Activated naive CD4-positive, alpha-beta T cell treated with anti-CD3 and anti-CD28 coated beads, Interleukin-2, amount 50 U/mL, for 72 hours (primary cell): Measurements from ENCODE around the gene FCHSD2. TPM values are rescaled to one million over a fixed set of nuclear protein-coding genes. Genes with fewer than 3 reads are reported as not detected.
A peak's percentile ranks its signal among the peaks of the same experiment; 100 is the strongest.
"Not testable (repeated sequence)": the region's sequence is repeated elsewhere in the genome, so short reads cannot be mapped to it uniquely, and the experiment has no call there.

Source experiments
- ATAC-seq, 2 donors: fragments of 150-1000 bp; cut with Tn5 transposase; 2 replicates each; pipeline ENCODE4 v1.10.0; 2021; ENCODE audit warnings: mild to moderate bottlenecking in 2 of 2, moderate library complexity in 2 of 2
- DNase-seq, 2 donors: peaks; one replicate each; pipeline ENCODE4 v3.0.0; 2021 to 2022; ENCODE audit warnings: low spot score in 2 of 2
- H3K27ac Mint-ChIP-seq, 2 donors: one replicate each; pipeline ENCODE4 v1.8.0; 2022; ENCODE audit warnings: mild to moderate bottlenecking in 2 of 2, mixed read lengths in 2 of 2
- H3K36me3 Mint-ChIP-seq, 2 donors: one replicate each; pipeline ENCODE4 v1.8.0; 2022; ENCODE audit warnings: mixed read lengths in 2 of 2
- H3K9me3 Mint-ChIP-seq, 2 donors: one replicate each; pipeline ENCODE4 v1.8.0; 2022; ENCODE audit warnings: mixed read lengths in 2 of 2
- total RNA-seq, 2 donors: library from RNA; stranded (reverse); gene quantifications; one replicate each; pipeline ENCODE4 v1.2.3, GENCODE V29; 2022

The FCHSD2 gene
- total RNA-seq, 2 donors from 2014 or later, result 10.3 to 32.4 TPM

- H3K27ac Mint-ChIP-seq, result no peak overlapping the region
- H3K36me3 Mint-ChIP-seq, result peaks cover under 1 to 6% of the 10 kb centered on the region in 2 donors
- H3K9me3 Mint-ChIP-seq, result peaks cover 0 to under 1% of the 10 kb centered on the region in 2 donors
- ATAC-seq (no peak), DNase-seq (no peak)
Observed at GRCh38 chr11:72886619-72887018, 255.5 kb downstream of the FCHSD2 start.

DNA sequence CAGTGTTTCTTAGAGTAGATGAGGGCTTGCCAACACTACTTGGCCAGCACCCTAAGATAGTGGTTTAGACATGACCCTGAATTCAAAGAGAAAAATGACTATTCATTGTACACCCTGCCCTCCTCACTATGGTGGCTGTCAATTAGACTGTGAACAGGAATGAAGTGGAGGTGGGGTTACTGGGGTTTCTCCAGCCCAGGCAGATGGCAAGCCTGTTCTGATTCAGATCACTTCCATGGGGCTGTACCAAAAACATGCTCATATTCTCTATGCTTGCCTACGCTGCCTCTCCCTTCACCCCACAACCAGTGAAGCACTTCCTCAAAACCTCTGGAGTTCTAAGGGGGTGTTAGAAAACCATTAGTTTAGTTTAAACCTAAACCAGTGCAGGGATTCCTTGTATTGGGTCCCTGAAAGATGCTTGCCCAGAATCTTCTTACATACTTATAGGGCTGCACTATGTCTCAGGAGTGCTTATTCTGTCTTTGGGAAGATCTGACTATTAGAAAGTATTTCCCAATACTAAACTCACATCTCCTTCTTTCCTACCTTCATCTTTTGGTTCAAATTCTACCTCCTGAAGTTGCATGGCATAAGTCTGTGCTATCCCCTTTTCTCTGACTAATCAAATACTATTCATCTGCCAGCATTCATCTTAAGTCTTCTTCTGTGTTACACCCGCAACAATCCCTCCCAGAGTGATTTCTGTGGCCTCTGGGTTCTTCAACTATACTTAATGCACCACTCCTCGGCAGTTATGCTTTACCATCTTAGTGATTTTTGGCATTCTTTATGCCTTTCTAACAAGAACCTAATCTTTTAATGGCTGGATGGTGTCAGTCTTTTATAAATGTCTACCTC is 256.1 kb downstream of the FCHSD2 start:
- Mint-ChIP-seq H3K36me3 (peaks cover 7 to 12% of the 10 kb centered on the region in 2 donors), H3K27ac (no peak overlapping the region), H3K9me3 (peaks cover 0 to 4% of the 10 kb centered on the region in 2 donors)
- DNase-seq (no peak), ATAC-seq (no peak)

DNA sequence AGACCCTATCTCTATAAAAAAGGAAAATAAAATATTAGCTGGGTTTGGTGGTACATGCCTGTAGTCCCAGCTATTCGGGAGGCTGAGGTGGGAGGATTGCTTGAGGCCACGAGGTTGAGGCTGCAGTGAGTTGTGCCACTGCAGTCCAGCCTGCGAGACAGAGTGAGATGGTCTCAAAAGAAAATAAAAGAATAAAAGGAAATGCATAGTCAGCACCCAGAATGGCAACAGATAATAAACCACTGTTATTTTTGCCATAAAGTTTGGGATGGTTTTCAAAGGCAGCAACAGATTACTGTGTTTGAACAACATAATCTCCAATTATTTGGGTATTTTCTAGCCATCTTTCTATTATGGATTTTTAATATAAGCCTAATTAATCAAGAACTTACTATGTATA is 266.0 kb downstream of the FCHSD2 start:
- no peak for ATAC-seq
- peaks cover under 1 to 16% of the 10 kb centered on the region in 2 donors for H3K36me3 Mint-ChIP-seq
- no peaks in the 10 kb centered on the region for H3K9me3 Mint-ChIP-seq
- no peak for DNase-seq
- H3K27ac Mint-ChIP-seq, result no peak overlapping the region

- Mint-ChIP-seq H3K27ac (no peak overlapping the region), H3K9me3 (no peaks in the 10 kb centered on the region), H3K36me3 (peaks cover 0 to 12% of the 10 kb centered on the region in 2 donors)
- no peak for ATAC-seq
- DNase-seq, result no peak
Observed at GRCh38 chr11:72875736-72876135, 266.4 kb downstream of the FCHSD2 start.

DNA sequence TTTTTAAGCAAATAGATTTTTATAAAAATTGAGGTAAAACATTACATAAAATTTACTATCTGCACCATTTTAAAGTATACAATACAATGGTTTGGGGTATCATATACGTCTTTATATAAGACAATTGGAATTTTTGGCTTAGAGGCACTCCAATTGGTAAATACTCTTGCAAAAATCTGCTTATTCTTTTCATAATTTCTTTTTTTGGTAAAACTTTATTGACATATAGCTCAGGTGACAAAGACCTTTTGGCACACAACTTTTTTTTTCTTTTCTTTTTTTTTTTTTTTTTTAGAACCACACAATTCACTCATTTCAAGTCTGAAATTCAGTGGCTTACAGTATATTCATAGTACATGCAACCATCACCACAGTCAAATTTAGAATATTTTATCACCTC is 270.1 kb downstream of the FCHSD2 start:
- DNase-seq (no peak), ATAC-seq (no peak)

DNA sequence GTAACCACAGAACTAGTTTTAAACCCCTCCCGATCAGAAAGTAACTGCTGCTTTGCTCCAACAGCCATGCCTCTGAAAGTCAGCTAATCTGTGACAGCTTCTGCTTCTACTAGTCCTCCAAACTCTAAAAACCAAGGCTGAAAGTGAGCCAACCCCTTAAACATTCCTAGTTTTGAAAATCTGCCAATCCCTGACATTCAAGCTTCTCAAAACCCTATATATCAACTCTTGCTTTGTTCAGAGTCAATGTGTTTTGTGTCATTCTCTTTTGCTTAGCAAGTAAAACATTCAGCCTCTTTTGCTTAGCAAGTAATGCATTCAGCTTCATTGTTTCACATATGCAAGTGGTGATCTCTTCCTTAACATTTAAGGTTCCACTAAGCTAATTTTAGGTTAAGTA is 271.0 kb downstream of the FCHSD2 start:
- Mint-ChIP-seq H3K27ac (no peak overlapping the region), H3K9me3 (peaks cover 0 to 4% of the 10 kb centered on the region in 2 donors), H3K36me3 (peaks cover 0 to 8% of the 10 kb centered on the region in 2 donors)
- ATAC-seq (no peak), DNase-seq (no peak)

More for the DNA sequence above, 270.1 kb downstream of the FCHSD2 start:
- Mint-ChIP-seq H3K36me3 (peaks cover 0 to 8% of the 10 kb centered on the region in 2 donors), H3K27ac (no peak overlapping the region), H3K9me3 (peaks cover 0 to 4% of the 10 kb centered on the region in 2 donors)

DNA sequence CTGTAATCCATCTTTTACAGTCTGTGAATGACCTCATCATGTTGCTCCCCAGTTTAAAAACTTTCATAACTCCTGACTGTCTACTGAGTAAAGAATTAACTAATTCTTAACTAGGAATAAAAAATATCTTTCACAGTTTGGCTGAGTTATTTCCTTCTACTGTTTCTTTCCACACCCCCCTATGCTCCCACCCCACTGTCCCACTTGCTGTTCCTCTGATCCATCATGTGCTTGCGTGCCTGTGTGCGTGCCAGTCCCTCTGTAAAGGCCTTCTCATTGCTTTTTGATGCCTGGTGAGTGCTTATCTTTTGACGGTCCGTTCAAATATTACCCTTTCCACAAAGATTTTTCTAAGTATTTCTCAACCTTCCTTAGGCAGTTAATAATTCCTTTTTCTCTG is 272.3 kb downstream of the FCHSD2 start:
- ATAC-seq (no peak), DNase-seq (no peak)
- Mint-ChIP-seq H3K9me3 (peaks cover 0 to 4% of the 10 kb centered on the region in 2 donors), H3K36me3 (peaks cover 0 to 8% of the 10 kb centered on the region in 2 donors), H3K27ac (no peak overlapping the region)

DNA sequence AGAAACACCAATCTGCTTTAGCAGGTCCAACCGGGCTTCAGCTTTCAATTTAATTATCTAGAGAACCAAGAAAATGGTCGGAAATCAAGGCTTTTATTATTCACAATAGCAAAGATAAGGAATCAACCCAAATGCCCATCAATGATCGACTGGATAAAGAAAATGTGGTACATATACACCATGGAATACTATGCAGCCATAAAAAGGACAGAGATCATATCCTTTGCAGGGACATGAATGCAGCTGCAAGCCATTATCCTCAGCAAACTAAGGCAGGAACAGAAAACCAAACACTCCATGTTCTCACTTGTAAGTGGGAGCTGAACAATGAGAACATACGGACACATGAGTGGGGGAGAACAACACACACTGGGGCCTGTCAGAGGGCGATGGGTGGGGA is 274.1 kb downstream of the FCHSD2 start:
- DNase-seq, result no peak
- Mint-ChIP-seq H3K36me3 (peaks cover 0 to 8% of the 10 kb centered on the region in 2 donors), H3K27ac (peak overlapping the region in 1 of 2 donors; percentile 59), H3K9me3 (peaks cover 0 to 4% of the 10 kb centered on the region in 2 donors)
- ATAC-seq, result no peak

DNA sequence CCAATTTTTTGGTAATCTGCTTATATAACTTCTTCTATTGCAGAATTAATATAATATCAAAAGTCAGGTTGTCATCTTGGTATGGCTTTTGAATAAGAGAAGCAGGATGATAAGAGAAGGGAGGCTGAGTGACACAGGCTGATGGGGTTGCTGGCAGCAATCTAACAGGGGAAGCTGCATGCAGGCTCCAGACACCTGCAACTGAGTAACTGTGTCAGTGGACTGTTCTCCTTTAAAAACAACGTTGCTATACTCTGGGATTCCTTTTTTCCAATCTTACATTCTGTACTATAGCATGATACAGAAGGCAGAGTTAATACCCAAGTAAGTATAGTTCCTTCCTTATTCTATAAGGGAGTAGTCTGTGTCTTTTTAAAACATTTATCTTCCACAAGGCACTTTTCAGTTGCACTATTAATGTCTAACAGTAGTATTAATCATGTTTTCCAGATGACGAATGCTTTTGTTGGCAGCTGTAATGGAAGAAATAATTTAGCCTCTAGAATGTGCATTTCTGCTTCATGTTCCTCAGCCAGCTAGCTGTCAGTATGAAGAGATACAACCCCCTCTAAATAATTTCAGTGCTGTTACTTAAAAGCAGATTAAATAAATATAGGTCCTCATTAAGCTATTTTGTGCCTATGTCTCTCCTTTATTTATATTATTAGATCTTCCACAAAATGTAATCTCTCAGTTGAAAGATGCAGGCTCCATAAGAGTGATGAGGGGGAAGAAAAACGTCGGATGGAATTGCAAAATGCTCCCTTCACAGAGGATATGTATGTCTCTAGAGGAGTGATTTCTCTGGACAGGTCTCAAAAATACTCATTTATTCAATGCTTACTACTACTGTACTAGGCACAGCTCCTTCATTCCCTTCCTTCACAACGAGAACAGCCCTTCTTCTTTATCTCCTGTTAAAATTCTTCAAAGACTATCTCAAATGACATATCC is 277.1 kb downstream of the FCHSD2 start:
- peaks cover 0 to 4% of the 10 kb centered on the region in 2 donors for H3K9me3 Mint-ChIP-seq
- no peak overlapping the region for H3K27ac Mint-ChIP-seq
- H3K36me3 Mint-ChIP-seq, result peaks cover 0 to 8% of the 10 kb centered on the region in 2 donors
- DNase-seq, result no peak
- no peak for ATAC-seq

- Mint-ChIP-seq H3K9me3 (peaks cover 0 to 4% of the 10 kb centered on the region in 2 donors), H3K27ac (no peak overlapping the region), H3K36me3 (peaks cover 0 to 8% of the 10 kb centered on the region in 2 donors)
- ATAC-seq (no peak), DNase-seq (no peak)
Observed at GRCh38 chr11:72863916-72864315, 278.2 kb downstream of the FCHSD2 start.

GRCh38 chr11:72863091-72863490 is 279.0 kb downstream of the FCHSD2 start:
- Mint-ChIP-seq H3K9me3 (peaks cover 0 to 2% of the 10 kb centered on the region in 2 donors), H3K36me3 (peaks cover 0 to 6% of the 10 kb centered on the region in 2 donors), H3K27ac (no peak overlapping the region)
- DNase-seq (no peak), ATAC-seq (no peak)

DNA sequence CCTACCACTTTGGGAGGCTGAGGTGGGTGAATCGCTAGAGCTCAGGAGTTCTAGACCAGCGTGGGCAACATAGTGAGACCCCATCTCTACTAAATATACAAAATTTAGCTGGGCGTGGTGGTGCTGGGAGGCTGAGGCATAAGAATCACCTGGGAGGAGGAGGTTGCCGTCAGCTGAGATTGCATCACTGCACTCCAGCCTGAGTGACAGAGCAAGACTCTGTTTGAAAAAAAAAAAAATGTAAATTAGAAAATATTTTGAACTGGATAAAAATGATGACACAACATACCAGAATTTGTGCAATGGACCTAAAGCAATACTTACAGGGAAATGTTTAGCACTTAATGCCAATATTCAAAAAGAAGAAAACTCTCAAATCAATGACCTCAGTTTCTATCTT is 281.5 kb downstream of the FCHSD2 start:
- Mint-ChIP-seq H3K27ac (no peak overlapping the region), H3K9me3 (no peaks in the 10 kb centered on the region), H3K36me3 (no peaks in the 10 kb centered on the region)
- no peak for ATAC-seq
- no peak for DNase-seq

GRCh38 chr11:72860010-72860409 is 282.1 kb downstream of the FCHSD2 start:
- ATAC-seq, result no peak
- H3K9me3 Mint-ChIP-seq, result no peaks in the 10 kb centered on the region
- H3K36me3 Mint-ChIP-seq, result no peaks in the 10 kb centered on the region
- no peak overlapping the region for H3K27ac Mint-ChIP-seq
- DNase-seq, result no peak

GRCh38 chr11:72859126-72859525 is 283.0 kb downstream of the FCHSD2 start:
- Mint-ChIP-seq H3K9me3 (no peaks in the 10 kb centered on the region), H3K36me3 (no peaks in the 10 kb centered on the region), H3K27ac (peak overlapping the region in 1 of 2 donors; percentile 26)
- ATAC-seq (no peak), DNase-seq (no peak)

DNA sequence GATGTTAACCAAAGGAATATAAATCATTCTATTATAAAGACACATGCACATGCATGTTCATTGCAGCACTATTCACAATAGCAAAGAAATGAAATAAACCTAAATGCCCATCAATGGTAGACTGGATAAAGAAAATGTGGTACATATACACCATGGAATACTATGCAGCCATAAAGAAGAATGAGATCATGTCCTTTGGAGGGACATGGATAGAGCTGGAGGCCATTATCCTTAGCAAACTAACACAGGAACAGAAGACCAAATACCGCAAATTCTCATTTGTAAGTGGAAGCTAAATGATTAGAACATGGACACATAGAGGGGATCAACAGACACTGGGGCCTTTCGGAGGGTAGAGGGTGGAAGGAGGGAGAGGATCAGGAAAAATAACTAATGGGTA is 283.9 kb downstream of the FCHSD2 start:
- H3K9me3 Mint-ChIP-seq, H3K36me3 Mint-ChIP-seq, DNase-seq, ATAC-seq, H3K27ac Mint-ChIP-seq: not testable (repeated sequence)

GRCh38 chr11:72856551-72857345 is 285.4 kb downstream of the FCHSD2 start:
- H3K36me3 Mint-ChIP-seq, result no peaks in the 10 kb centered on the region
- ATAC-seq (no peak), DNase-seq (no peak)
- H3K9me3 Mint-ChIP-seq, result no peaks in the 10 kb centered on the region
- no peak overlapping the region for H3K27ac Mint-ChIP-seq
